Measurements from ENCODE around the gene SELENOS. TPM values are rescaled to one million over a fixed set of nuclear protein-coding genes. Genes with fewer than 3 reads are reported as not detected.

The SELENOS gene
- total RNA-seq, 2 donors from 2014 or later, result 134 to 142 TPM

GRCh38 chr15:101258238-101259144 is 18.8 kb downstream of the SELENOS start:
- intact Hi-C loops (cut with DNase I, micrococcal nuclease), result loop anchor here (2.0 to 10.0 kb wide), 4 partner anchors 171 to 644 kb away; no protein-coding TSS in a partner anchor

GRCh38 chr15:101256757-101257156 is 20.5 kb downstream of the SELENOS start:
- DNase-seq (no peak), ATAC-seq (no peak)
- intact Hi-C loops (cut with DNase I, micrococcal nuclease), result loop anchor here (5.0 to 10.0 kb wide), 3 partner anchors 169 to 642 kb away; no protein-coding TSS in a partner anchor

More at GRCh38 chr15:101258238-101259144, 18.8 kb downstream of the SELENOS start:
- ATAC-seq (peak; percentile 88), DNase-seq (peak in 1 of 2 donors; percentile 60)

- ATAC-seq, result no peak
These were observed 21.6 kb downstream of the SELENOS start for GRCh38 chr15:101255615-101256241.

GRCh38 chr15:101255051-101255395 is 22.3 kb downstream of the SELENOS start:
- DNase-seq (no peak), ATAC-seq (no peak)
- intact Hi-C loops (cut with DNase I, micrococcal nuclease), result loop anchor here (5.0 to 10.0 kb wide), 3 partner anchors 168 to 640 kb away; no protein-coding TSS in a partner anchor

More at GRCh38 chr15:101255615-101256241, 21.6 kb downstream of the SELENOS start:
- no peak for DNase-seq
- intact Hi-C loops (cut with DNase I, micrococcal nuclease), result loop anchor here (5.0 to 10.0 kb wide), 3 partner anchors 168 to 641 kb away; no protein-coding TSS in a partner anchor

GRCh38 chr15:101254157-101255050 is 22.9 kb downstream of the SELENOS start:
- DNase-seq (no peak), ATAC-seq (no peak)
- intact Hi-C loops (cut with DNase I, micrococcal nuclease), result loop anchor here (5.0 to 10.0 kb wide), 3 partner anchors 167 to 640 kb away; no protein-coding TSS in a partner anchor

- ATAC-seq, result no peak
- intact Hi-C loops (cut with DNase I, micrococcal nuclease), result loop anchor here in 1 of 2 donors (10.0 kb wide), 1 partner anchor 638 kb away; no protein-coding TSS in a partner anchor
- DNase-seq, result no peak
These were observed 24.4 kb downstream of the SELENOS start for GRCh38 chr15:101252836-101253235.

- ATAC-seq (peak; percentile 83), DNase-seq (peak; percentile 90 to 93)
- intact Hi-C loops (cut with DNase I, micrococcal nuclease), result loop anchor here in 1 of 2 donors (10.0 kb wide), 1 partner anchor 637 kb away; no protein-coding TSS in a partner anchor
These were observed 25.2 kb downstream of the SELENOS start, which contains the start of gene CHSY1 for GRCh38 chr15:101251830-101252820. Gene CHSY1, minus strand, starts transcription at chr15:101252048. Its CDS starts 592 bp downstream, at chr15:101251456.

GRCh38 chr15:101250873-101251829 is 26.1 kb downstream of the SELENOS start:
- ATAC-seq (peak; percentile 74), DNase-seq (peak in 1 of 2 donors; percentile 58)
- intact Hi-C loops (cut with DNase I, micrococcal nuclease), result loop anchor here in 1 of 2 donors (10.0 kb wide), 1 partner anchor 636 kb away; no protein-coding TSS in a partner anchor

- intact Hi-C loops (cut with DNase I, micrococcal nuclease), result loop anchor here in 1 of 2 donors (10.0 kb wide), 1 partner anchor 636 kb away; no protein-coding TSS in a partner anchor
These were observed 26.9 kb downstream of the SELENOS start for GRCh38 chr15:101250341-101250831.

GRCh38 chr15:101248274-101248673 is 29.0 kb downstream of the SELENOS start:
- no peak for ATAC-seq
- intact Hi-C loops (cut with DNase I, micrococcal nuclease), result no loop called here
- DNase-seq, result no peak

More at GRCh38 chr15:101250341-101250831, 26.9 kb downstream of the SELENOS start:
- ATAC-seq (no peak), DNase-seq (no peak)

GRCh38 chr15:101246824-101247745 is 30.2 kb downstream of the SELENOS start:
- intact Hi-C loops (cut with DNase I, micrococcal nuclease), result no loop called here
- ATAC-seq, result no peak

GRCh38 chr15:101246391-101246790 is 30.9 kb downstream of the SELENOS start:
- intact Hi-C loops (cut with DNase I, micrococcal nuclease), result no loop called here
- ATAC-seq, result no peak
- DNase-seq, result no peak

More at GRCh38 chr15:101246824-101247745, 30.2 kb downstream of the SELENOS start:
- no peak for DNase-seq

- ATAC-seq, result no peak
- intact Hi-C loops (cut with DNase I, micrococcal nuclease), result no loop called here
- no peak for DNase-seq
These were observed 32.2 kb downstream of the SELENOS start for GRCh38 chr15:101244889-101245668.

All from left colon (tissue), 2 donors.